Measurements from ENCODE around the gene ASMTL. TPM values are rescaled to one million over a fixed set of nuclear protein-coding genes. Genes with fewer than 3 reads are reported as not detected.
"Not testable (repeated sequence)": the region's sequence is repeated elsewhere in the genome, so short reads cannot be mapped to it uniquely, and the experiment has no call there.

Gene ASMTL
- total and polyA plus RNA-seq, 2 donors (not counting 1 experiment from before 2014, with no cell fraction given) = 12.9 to 19.8 TPM

GRCh38 chrX:1493412-1493811 is 40.7 kb upstream of the ASMTL start:
- no peak for DNase-seq (ENCODE audit: low read depth in 2 of 2)
- H3K4me2 ChIP-seq (ENCODE audit: extremely low read depth, insufficient read depth, low read length) = no peak overlapping the region
- H3K4me1 ChIP-seq (ENCODE audit: control insufficient read depth, extremely low read depth, insufficient read depth, low read length) = no peaks in the 10 kb centered on the region
- no peak overlapping the region for H3K9ac ChIP-seq (ENCODE audit: insufficient read depth, low read length)
- H4K20me1 ChIP-seq (ENCODE audit: control insufficient read depth, extremely low read depth, insufficient read depth, low read length) = no peaks in the 10 kb centered on the region
- H3K79me2 ChIP-seq (ENCODE audit: control insufficient read depth, insufficient read depth, low read length) = no peaks in the 10 kb centered on the region
- H3K9me3 ChIP-seq (ENCODE audit: control insufficient read depth, insufficient read depth, low read depth, low read length) = no peaks in the 10 kb centered on the region
- no peaks in the 10 kb centered on the region for H3K36me3 ChIP-seq (ENCODE audit: control insufficient read depth, insufficient read depth, low read length)
- H3K4me3 ChIP-seq (replicated peaks in 1 of 4; ENCODE audit: control extremely low read depth in 1 of 4, insufficient read depth in 1 of 4, low read depth in 3 of 4, low read length in 4 of 4) = no peak overlapping the region
- no peak overlapping the region for H3K27ac ChIP-seq (ENCODE audit: insufficient read depth, low read length)
- TF ChIP-seq EZH2 (IDR thresholded peaks at IDR 0.05; ENCODE audit: low read length, missing control alignments) = no peak
- TF ChIP-seq, protein P1, sequence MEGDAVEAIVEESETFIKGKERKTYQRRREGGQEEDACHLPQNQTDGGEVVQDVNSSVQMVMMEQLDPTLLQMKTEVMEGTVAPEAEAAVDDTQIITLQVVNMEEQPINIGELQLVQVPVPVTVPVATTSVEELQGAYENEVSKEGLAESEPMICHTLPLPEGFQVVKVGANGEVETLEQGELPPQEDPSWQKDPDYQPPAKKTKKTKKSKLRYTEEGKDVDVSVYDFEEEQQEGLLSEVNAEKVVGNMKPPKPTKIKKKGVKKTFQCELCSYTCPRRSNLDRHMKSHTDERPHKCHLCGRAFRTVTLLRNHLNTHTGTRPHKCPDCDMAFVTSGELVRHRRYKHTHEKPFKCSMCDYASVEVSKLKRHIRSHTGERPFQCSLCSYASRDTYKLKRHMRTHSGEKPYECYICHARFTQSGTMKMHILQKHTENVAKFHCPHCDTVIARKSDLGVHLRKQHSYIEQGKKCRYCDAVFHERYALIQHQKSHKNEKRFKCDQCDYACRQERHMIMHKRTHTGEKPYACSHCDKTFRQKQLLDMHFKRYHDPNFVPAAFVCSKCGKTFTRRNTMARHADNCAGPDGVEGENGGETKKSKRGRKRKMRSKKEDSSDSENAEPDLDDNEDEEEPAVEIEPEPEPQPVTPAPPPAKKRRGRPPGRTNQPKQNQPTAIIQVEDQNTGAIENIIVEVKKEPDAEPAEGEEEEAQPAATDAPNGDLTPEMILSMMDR (conservative IDR thresholded peaks at IDR 0.05 in 1 of 2, IDR thresholded peaks at IDR 0.05 in 1 of 2; ENCODE audit: low read depth in 1 of 2, low read length in 2 of 2) = no peak
- H2AFZ ChIP-seq (ENCODE audit: low read length) = no peak overlapping the region
- no peaks in the 10 kb centered on the region for H3K27me3 ChIP-seq (ENCODE audit: control insufficient read depth, insufficient read depth, low read length)

- DNase-seq (ENCODE audit: low read depth in 2 of 2) = no peak
- Histone ChIP-seq H3K4me3 (replicated peaks in 1 of 4; ENCODE audit: control extremely low read depth in 1 of 4, insufficient read depth in 1 of 4, low read depth in 3 of 4, low read length in 4 of 4) (no peak overlapping the region), H3K9ac (ENCODE audit: insufficient read depth, low read length) (no peak overlapping the region), H3K36me3 (ENCODE audit: control insufficient read depth, insufficient read depth, low read length) (no peaks in the 10 kb centered on the region), H3K27ac (ENCODE audit: insufficient read depth, low read length) (no peak overlapping the region), H4K20me1 (ENCODE audit: control insufficient read depth, extremely low read depth, insufficient read depth, low read length) (no peaks in the 10 kb centered on the region), H3K9me3 (ENCODE audit: control insufficient read depth, insufficient read depth, low read depth, low read length) (no peaks in the 10 kb centered on the region), H3K4me2 (ENCODE audit: extremely low read depth, insufficient read depth, low read length) (no peak overlapping the region), H3K4me1 (ENCODE audit: control insufficient read depth, extremely low read depth, insufficient read depth, low read length) (no peaks in the 10 kb centered on the region), H3K27me3 (ENCODE audit: control insufficient read depth, insufficient read depth, low read length) (no peaks in the 10 kb centered on the region), H3K79me2 (ENCODE audit: control insufficient read depth, insufficient read depth, low read length) (no peaks in the 10 kb centered on the region), H2AFZ (ENCODE audit: low read length) (no peak overlapping the region)
- TF ChIP-seq EZH2 (IDR thresholded peaks at IDR 0.05; ENCODE audit: low read length, missing control alignments) = no peak
- TF ChIP-seq, protein P1 (conservative IDR thresholded peaks at IDR 0.05 in 1 of 2, IDR thresholded peaks at IDR 0.05 in 1 of 2; ENCODE audit: low read depth in 1 of 2, low read length in 2 of 2) = no peak
These were observed 39.8 kb upstream of the ASMTL start for GRCh38 chrX:1492421-1493012.

- no peaks in the 10 kb centered on the region for H3K4me1 ChIP-seq (ENCODE audit: control insufficient read depth, extremely low read depth, insufficient read depth, low read length)
- no peak overlapping the region for H2AFZ ChIP-seq (ENCODE audit: low read length)
- no peaks in the 10 kb centered on the region for H3K9me3 ChIP-seq (ENCODE audit: control insufficient read depth, insufficient read depth, low read depth, low read length)
- TF ChIP-seq, protein P1 (conservative IDR thresholded peaks at IDR 0.05 in 1 of 2, IDR thresholded peaks at IDR 0.05 in 1 of 2; ENCODE audit: low read depth in 1 of 2, low read length in 2 of 2) = no peak
- TF ChIP-seq EZH2 (IDR thresholded peaks at IDR 0.05; ENCODE audit: low read length, missing control alignments) = no peak
- no peak overlapping the region for H3K4me3 ChIP-seq (replicated peaks in 1 of 4; ENCODE audit: control extremely low read depth in 1 of 4, insufficient read depth in 1 of 4, low read depth in 3 of 4, low read length in 4 of 4)
- no peaks in the 10 kb centered on the region for H4K20me1 ChIP-seq (ENCODE audit: control insufficient read depth, extremely low read depth, insufficient read depth, low read length)
- H3K27ac ChIP-seq (ENCODE audit: insufficient read depth, low read length) = no peak overlapping the region
- H3K36me3 ChIP-seq (ENCODE audit: control insufficient read depth, insufficient read depth, low read length) = no peaks in the 10 kb centered on the region
- no peak for DNase-seq (ENCODE audit: low read depth in 2 of 2)
- no peak overlapping the region for H3K4me2 ChIP-seq (ENCODE audit: extremely low read depth, insufficient read depth, low read length)
- H3K27me3 ChIP-seq (ENCODE audit: control insufficient read depth, insufficient read depth, low read length) = no peaks in the 10 kb centered on the region
- no peak overlapping the region for H3K9ac ChIP-seq (ENCODE audit: insufficient read depth, low read length)
- H3K79me2 ChIP-seq (ENCODE audit: control insufficient read depth, insufficient read depth, low read length) = no peaks in the 10 kb centered on the region
These were observed 39.2 kb upstream of the ASMTL start for GRCh38 chrX:1491851-1492349.

DNA sequence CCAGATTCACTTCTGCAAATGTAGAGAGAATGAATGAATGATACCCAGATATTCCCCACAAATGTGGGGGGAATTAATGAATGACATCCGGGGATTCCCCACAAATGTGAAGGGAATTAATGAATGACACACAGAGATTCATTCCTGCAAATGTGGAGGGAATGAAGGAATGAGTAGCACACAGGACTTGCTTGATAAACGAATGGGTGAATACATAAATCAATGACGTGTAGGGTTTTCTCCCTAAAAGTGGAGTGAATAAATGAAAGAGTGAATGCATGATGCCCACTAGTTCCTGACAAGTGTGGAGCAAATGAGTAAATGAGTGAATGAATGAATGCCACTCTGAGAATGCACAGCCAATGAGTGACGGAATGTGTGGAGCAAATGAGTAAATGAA is 38.5 kb upstream of the ASMTL start:
- not testable (repeated sequence) for H3K36me3 ChIP-seq (ENCODE audit: control insufficient read depth, insufficient read depth, low read length); H3K9ac ChIP-seq (ENCODE audit: insufficient read depth, low read length); DNase-seq (ENCODE audit: low read depth in 2 of 2); H2AFZ ChIP-seq (ENCODE audit: low read length); H3K9me3 ChIP-seq (ENCODE audit: control insufficient read depth, insufficient read depth, low read depth, low read length); H3K27me3 ChIP-seq (ENCODE audit: control insufficient read depth, insufficient read depth, low read length); H3K4me3 ChIP-seq (replicated peaks in 1 of 4; ENCODE audit: control extremely low read depth in 1 of 4, insufficient read depth in 1 of 4, low read depth in 3 of 4, low read length in 4 of 4); H3K4me1 ChIP-seq (ENCODE audit: control insufficient read depth, extremely low read depth, insufficient read depth, low read length); H3K79me2 ChIP-seq (ENCODE audit: control insufficient read depth, insufficient read depth, low read length); H4K20me1 ChIP-seq (ENCODE audit: control insufficient read depth, extremely low read depth, insufficient read depth, low read length); H3K4me2 ChIP-seq (ENCODE audit: extremely low read depth, insufficient read depth, low read length); H3K27ac ChIP-seq (ENCODE audit: insufficient read depth, low read length)

DNA sequence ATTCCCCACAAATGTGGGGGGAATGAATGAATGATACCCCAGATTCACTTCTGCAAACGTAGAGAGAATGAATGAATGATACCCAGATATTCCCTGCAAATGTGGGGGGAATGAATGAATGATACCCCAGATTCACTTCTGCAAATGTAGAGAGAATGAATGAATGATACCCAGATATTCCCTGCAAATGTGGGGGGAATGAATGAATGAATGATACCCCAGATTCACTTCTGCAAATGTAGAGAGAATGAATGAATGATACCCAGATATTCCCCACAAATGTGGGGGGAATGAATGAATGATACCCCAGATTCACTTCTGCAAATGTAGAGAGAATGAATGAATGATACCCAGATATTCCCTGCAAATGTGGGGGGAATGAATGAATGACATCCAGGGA is 38.0 kb upstream of the ASMTL start:
- H3K4me1 ChIP-seq (ENCODE audit: control insufficient read depth, extremely low read depth, insufficient read depth, low read length) = not testable (repeated sequence)

More for the DNA sequence above, 38.0 kb upstream of the ASMTL start:
- DNase-seq (ENCODE audit: low read depth in 2 of 2); H3K27ac ChIP-seq (ENCODE audit: insufficient read depth, low read length); H3K4me2 ChIP-seq (ENCODE audit: extremely low read depth, insufficient read depth, low read length); H2AFZ ChIP-seq (ENCODE audit: low read length); H3K79me2 ChIP-seq (ENCODE audit: control insufficient read depth, insufficient read depth, low read length); H4K20me1 ChIP-seq (ENCODE audit: control insufficient read depth, extremely low read depth, insufficient read depth, low read length); H3K4me3 ChIP-seq (replicated peaks in 1 of 4; ENCODE audit: control extremely low read depth in 1 of 4, insufficient read depth in 1 of 4, low read depth in 3 of 4, low read length in 4 of 4); H3K9ac ChIP-seq (ENCODE audit: insufficient read depth, low read length); H3K9me3 ChIP-seq (ENCODE audit: control insufficient read depth, insufficient read depth, low read depth, low read length); H3K27me3 ChIP-seq (ENCODE audit: control insufficient read depth, insufficient read depth, low read length); H3K36me3 ChIP-seq (ENCODE audit: control insufficient read depth, insufficient read depth, low read length): not testable (repeated sequence)

Data from fibroblast of lung (primary cell).